ENCODE results near the gene ONECUT3.

ONECUT3 gene

GRCh38 chr19:1773184-1773583 lies 19.9 kb downstream of the ONECUT3 start:
- Histone ChIP-seq H3K9me3 (ENCODE audit: low read length) (peaks cover 30% of the 10 kb centered on the region), H3K4me3 (ENCODE audit: low read length) (no peak overlapping the region), H3K4me1 (ENCODE audit: insufficient read depth, low read length) (no peaks in the 10 kb centered on the region), H2AFZ (ENCODE audit: low read depth, low read length) (no peak overlapping the region), H3K36me3 (ENCODE audit: insufficient read depth, low read length) (no peaks in the 10 kb centered on the region), H3K27me3 (ENCODE audit: insufficient read depth, low read length) (peaks cover 55% of the 10 kb centered on the region)

GRCh38 chr19:1774989-1775772 lies 21.9 kb downstream of the ONECUT3 start:
- Histone ChIP-seq H3K9me3 (ENCODE audit: low read length) (peaks cover 28% of the 10 kb centered on the region), H2AFZ (ENCODE audit: low read depth, low read length) (no peak overlapping the region), H3K36me3 (ENCODE audit: insufficient read depth, low read length) (no peaks in the 10 kb centered on the region), H3K4me1 (ENCODE audit: insufficient read depth, low read length) (peaks cover 2% of the 10 kb centered on the region), H3K27me3 (ENCODE audit: insufficient read depth, low read length) (peaks cover 66% of the 10 kb centered on the region), H3K4me3 (ENCODE audit: low read length) (no peak overlapping the region)

GRCh38 chr19:1775951-1776605 lies 22.8 kb downstream of the ONECUT3 start:
- Histone ChIP-seq H3K27me3 (ENCODE audit: insufficient read depth, low read length) (peaks cover 70% of the 10 kb centered on the region), H3K4me1 (ENCODE audit: insufficient read depth, low read length) (peaks cover 2% of the 10 kb centered on the region), H3K4me3 (ENCODE audit: low read length) (no peak overlapping the region)

GRCh38 chr19:1776606-1777147 lies 23.4 kb downstream of the ONECUT3 start:
- peaks cover 2% of the 10 kb centered on the region for H3K4me1 ChIP-seq (ENCODE audit: insufficient read depth, low read length)
- H2AFZ ChIP-seq (ENCODE audit: low read depth, low read length), result no peak overlapping the region
- peaks cover 67% of the 10 kb centered on the region for H3K27me3 ChIP-seq (ENCODE audit: insufficient read depth, low read length)

More at GRCh38 chr19:1775951-1776605, 22.8 kb downstream of the ONECUT3 start:
- no peak overlapping the region for H2AFZ ChIP-seq (ENCODE audit: low read depth, low read length)
- peaks cover 28% of the 10 kb centered on the region for H3K9me3 ChIP-seq (ENCODE audit: low read length)
- H3K36me3 ChIP-seq (ENCODE audit: insufficient read depth, low read length), result no peaks in the 10 kb centered on the region

GRCh38 chr19:1777149-1777548 lies 23.8 kb downstream of the ONECUT3 start:
- H2AFZ ChIP-seq (ENCODE audit: low read depth, low read length), result no peak overlapping the region
- H3K4me3 ChIP-seq (ENCODE audit: low read length), result no peak overlapping the region
- H3K4me1 ChIP-seq (ENCODE audit: insufficient read depth, low read length), result peaks cover 2% of the 10 kb centered on the region
- H3K36me3 ChIP-seq (ENCODE audit: insufficient read depth, low read length), result no peaks in the 10 kb centered on the region
- peaks cover 31% of the 10 kb centered on the region for H3K9me3 ChIP-seq (ENCODE audit: low read length)
- peaks cover 67% of the 10 kb centered on the region for H3K27me3 ChIP-seq (ENCODE audit: insufficient read depth, low read length)

More at GRCh38 chr19:1776606-1777147, 23.4 kb downstream of the ONECUT3 start:
- Histone ChIP-seq H3K36me3 (ENCODE audit: insufficient read depth, low read length) (no peaks in the 10 kb centered on the region), H3K4me3 (ENCODE audit: low read length) (no peak overlapping the region), H3K9me3 (ENCODE audit: low read length) (peaks cover 28% of the 10 kb centered on the region)

GRCh38 chr19:1779574-1779973 lies 26.3 kb downstream of the ONECUT3 start:
- peaks cover 64% of the 10 kb centered on the region for H3K27me3 ChIP-seq (ENCODE audit: insufficient read depth, low read length)
- no peak overlapping the region for H2AFZ ChIP-seq (ENCODE audit: low read depth, low read length)
- no peak overlapping the region for H3K4me3 ChIP-seq (ENCODE audit: low read length)
- peaks cover 2% of the 10 kb centered on the region for H3K4me1 ChIP-seq (ENCODE audit: insufficient read depth, low read length)
- H3K9me3 ChIP-seq (ENCODE audit: low read length), result peaks cover 28% of the 10 kb centered on the region
- no peaks in the 10 kb centered on the region for H3K36me3 ChIP-seq (ENCODE audit: insufficient read depth, low read length)

- Histone ChIP-seq H2AFZ (ENCODE audit: low read depth, low read length) (no peak overlapping the region), H3K9me3 (ENCODE audit: low read length) (peaks cover 23% of the 10 kb centered on the region), H3K27me3 (ENCODE audit: insufficient read depth, low read length) (peaks cover 60% of the 10 kb centered on the region), H3K4me1 (ENCODE audit: insufficient read depth, low read length) (peaks cover 2% of the 10 kb centered on the region), H3K36me3 (ENCODE audit: insufficient read depth, low read length) (no peaks in the 10 kb centered on the region), H3K4me3 (ENCODE audit: low read length) (no peak overlapping the region)
These were observed 27.1 kb downstream of the ONECUT3 start for GRCh38 chr19:1780272-1780958.

GRCh38 chr19:1782521-1782920 lies 29.2 kb downstream of the ONECUT3 start:
- H3K36me3 ChIP-seq (ENCODE audit: insufficient read depth, low read length), result no peaks in the 10 kb centered on the region
- peaks cover 2% of the 10 kb centered on the region for H3K4me1 ChIP-seq (ENCODE audit: insufficient read depth, low read length)
- H3K9me3 ChIP-seq (ENCODE audit: low read length), result peaks cover 17% of the 10 kb centered on the region
- H2AFZ ChIP-seq (ENCODE audit: low read depth, low read length), result no peak overlapping the region
- peaks cover 40% of the 10 kb centered on the region for H3K27me3 ChIP-seq (ENCODE audit: insufficient read depth, low read length)
- H3K4me3 ChIP-seq (ENCODE audit: low read length), result no peak overlapping the region

- H3K36me3 ChIP-seq (ENCODE audit: insufficient read depth, low read length), result no peaks in the 10 kb centered on the region
- no peak overlapping the region for H3K4me3 ChIP-seq (ENCODE audit: low read length)
- peaks cover 2% of the 10 kb centered on the region for H3K4me1 ChIP-seq (ENCODE audit: insufficient read depth, low read length)
- no peak overlapping the region for H2AFZ ChIP-seq (ENCODE audit: low read depth, low read length)
- peaks cover 17% of the 10 kb centered on the region for H3K9me3 ChIP-seq (ENCODE audit: low read length)
- peaks cover 38% of the 10 kb centered on the region for H3K27me3 ChIP-seq (ENCODE audit: insufficient read depth, low read length)
These were observed 30.0 kb downstream of the ONECUT3 start for GRCh38 chr19:1783354-1783753.

GRCh38 chr19:1783874-1784273 lies 30.6 kb downstream of the ONECUT3 start:
- peaks cover 17% of the 10 kb centered on the region for H3K9me3 ChIP-seq (ENCODE audit: low read length)
- H3K4me3 ChIP-seq (ENCODE audit: low read length), result no peak overlapping the region
- H3K4me1 ChIP-seq (ENCODE audit: insufficient read depth, low read length), result peaks cover 2% of the 10 kb centered on the region
- no peak overlapping the region for H2AFZ ChIP-seq (ENCODE audit: low read depth, low read length)
- no peaks in the 10 kb centered on the region for H3K36me3 ChIP-seq (ENCODE audit: insufficient read depth, low read length)
- H3K27me3 ChIP-seq (ENCODE audit: insufficient read depth, low read length), result peaks cover 38% of the 10 kb centered on the region

GRCh38 chr19:1785310-1785709 lies 32.0 kb downstream of the ONECUT3 start:
- Histone ChIP-seq H3K27me3 (ENCODE audit: insufficient read depth, low read length) (peaks cover 33% of the 10 kb centered on the region), H3K4me3 (ENCODE audit: low read length) (no peak overlapping the region), H2AFZ (ENCODE audit: low read depth, low read length) (no peak overlapping the region), H3K4me1 (ENCODE audit: insufficient read depth, low read length) (no peaks in the 10 kb centered on the region), H3K36me3 (ENCODE audit: insufficient read depth, low read length) (no peaks in the 10 kb centered on the region), H3K9me3 (ENCODE audit: low read length) (peaks cover 14% of the 10 kb centered on the region)

- H3K27me3 ChIP-seq (ENCODE audit: insufficient read depth, low read length), result peaks cover 29% of the 10 kb centered on the region
- H3K4me1 ChIP-seq (ENCODE audit: insufficient read depth, low read length), result no peaks in the 10 kb centered on the region
- no peaks in the 10 kb centered on the region for H3K36me3 ChIP-seq (ENCODE audit: insufficient read depth, low read length)
- H3K9me3 ChIP-seq (ENCODE audit: low read length), result peaks cover 14% of the 10 kb centered on the region
- H2AFZ ChIP-seq (ENCODE audit: low read depth, low read length), result no peak overlapping the region
- H3K4me3 ChIP-seq (ENCODE audit: low read length), result no peak overlapping the region
These were observed 33.4 kb downstream of the ONECUT3 start for GRCh38 chr19:1786668-1787067.

GRCh38 chr19:1787116-1787515 lies 33.8 kb downstream of the ONECUT3 start:
- Histone ChIP-seq H2AFZ (ENCODE audit: low read depth, low read length) (no peak overlapping the region), H3K9me3 (ENCODE audit: low read length) (peaks cover 12% of the 10 kb centered on the region), H3K27me3 (ENCODE audit: insufficient read depth, low read length) (peaks cover 31% of the 10 kb centered on the region), H3K4me1 (ENCODE audit: insufficient read depth, low read length) (no peaks in the 10 kb centered on the region), H3K36me3 (ENCODE audit: insufficient read depth, low read length) (no peaks in the 10 kb centered on the region), H3K4me3 (ENCODE audit: low read length) (no peak overlapping the region)

All from neuron (in vitro differentiated cells).